ENCODE results near the gene KLHL13.

DNA sequence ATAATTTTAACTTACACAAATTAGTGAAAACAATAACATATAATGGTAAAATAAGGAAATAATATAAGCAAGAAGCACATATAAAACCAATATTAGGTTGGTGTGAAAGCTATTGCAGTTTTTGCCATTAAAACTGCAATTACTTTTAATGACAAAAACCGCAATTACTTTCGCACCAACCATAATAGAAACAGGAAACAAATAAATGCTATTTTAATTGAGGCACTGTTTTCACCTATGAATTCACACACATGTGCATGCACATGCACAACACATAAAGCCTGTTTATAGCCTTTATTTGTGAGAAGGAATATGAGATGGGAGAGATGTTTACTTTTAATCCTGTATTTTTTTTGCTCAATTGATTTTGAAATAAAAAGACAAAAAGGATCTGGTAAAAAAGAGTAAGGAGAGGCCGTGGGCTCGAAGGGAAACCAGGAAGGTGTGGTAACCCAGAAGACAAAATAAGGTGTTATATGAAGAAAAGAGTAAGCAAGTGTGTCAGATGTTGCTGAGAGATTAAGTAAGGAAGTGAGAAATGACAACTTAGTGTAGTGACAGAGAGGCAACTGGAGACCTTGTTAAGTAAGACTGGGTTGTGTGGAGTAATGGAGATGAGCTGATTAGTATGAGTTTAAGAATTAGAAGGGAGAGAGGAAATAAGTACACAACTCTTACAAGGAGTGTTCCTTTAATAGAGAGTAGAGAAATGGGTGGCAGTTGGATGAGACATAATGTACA lies 69.0 kb downstream of the KLHL13 start:
- TF ChIP-seq, protein P1, sequence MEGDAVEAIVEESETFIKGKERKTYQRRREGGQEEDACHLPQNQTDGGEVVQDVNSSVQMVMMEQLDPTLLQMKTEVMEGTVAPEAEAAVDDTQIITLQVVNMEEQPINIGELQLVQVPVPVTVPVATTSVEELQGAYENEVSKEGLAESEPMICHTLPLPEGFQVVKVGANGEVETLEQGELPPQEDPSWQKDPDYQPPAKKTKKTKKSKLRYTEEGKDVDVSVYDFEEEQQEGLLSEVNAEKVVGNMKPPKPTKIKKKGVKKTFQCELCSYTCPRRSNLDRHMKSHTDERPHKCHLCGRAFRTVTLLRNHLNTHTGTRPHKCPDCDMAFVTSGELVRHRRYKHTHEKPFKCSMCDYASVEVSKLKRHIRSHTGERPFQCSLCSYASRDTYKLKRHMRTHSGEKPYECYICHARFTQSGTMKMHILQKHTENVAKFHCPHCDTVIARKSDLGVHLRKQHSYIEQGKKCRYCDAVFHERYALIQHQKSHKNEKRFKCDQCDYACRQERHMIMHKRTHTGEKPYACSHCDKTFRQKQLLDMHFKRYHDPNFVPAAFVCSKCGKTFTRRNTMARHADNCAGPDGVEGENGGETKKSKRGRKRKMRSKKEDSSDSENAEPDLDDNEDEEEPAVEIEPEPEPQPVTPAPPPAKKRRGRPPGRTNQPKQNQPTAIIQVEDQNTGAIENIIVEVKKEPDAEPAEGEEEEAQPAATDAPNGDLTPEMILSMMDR (IDR thresholded peaks at IDR 0.05; ENCODE audit: low read length) = no peak
- TF ChIP-seq EZH2 (IDR thresholded peaks at IDR 0.05; ENCODE audit: borderline replicate concordance, low read length) = no peak

All from OCI-LY1 (cell line).